Lower lobe of right lung (tissue), 2 donors: ENCODE results near the gene ZNRD2. TPM values are rescaled to one million over a fixed set of nuclear protein-coding genes. Genes with fewer than 3 reads are reported as not detected.

ENCODE experiments used
- ATAC-seq, 2 donors: fragments of 200-7000 bp; cut with Tn5 transposase; one replicate each; pipeline ENCODE4 v1.9.1; 2020 to 2022; ENCODE audit warnings: mild to moderate bottlenecking in 2 of 2, moderate library complexity in 2 of 2
- DNase-seq: peaks from one replicate; pipeline ENCODE4 v3.0.0-alpha.2; 2020
- H3K27ac ChIP-seq: fragments of 200-600 bp; one replicate; pipeline ENCODE4 v1.8.0; 2022
- H3K27me3 ChIP-seq: fragments of 200-600 bp; one replicate; pipeline ENCODE4 v1.8.0; 2022; ENCODE audit warnings: low read depth
- H3K36me3 ChIP-seq: fragments of 200-600 bp; one replicate; pipeline ENCODE4 v1.8.0; 2022; ENCODE audit warnings: mild to moderate bottlenecking
- H3K4me1 ChIP-seq: fragments of 200-600 bp; one replicate; pipeline ENCODE4 v1.8.0; 2022
- H3K4me3 ChIP-seq: fragments of 200-600 bp; one replicate; pipeline ENCODE4 v1.8.0; 2022; ENCODE audit warnings: mild to moderate bottlenecking
- H3K9me3 ChIP-seq: fragments of 200-600 bp; one replicate; pipeline ENCODE4 v1.8.0; 2022
- intact Hi-C: fragments of 100-400 bp; cut with DNase I; formaldehyde crosslinking; loops from one replicate; pipeline ENCODE4 v1.11.0; 2022
- total RNA-seq: library from RNA; stranded (reverse); fragmentation: NEBNext Ultra II Directional; extraction: Animal tissue kit (Norgen Biotek cat#: 25700); gene quantifications from one replicate; pipeline ENCODE4 v1.2.1, GENCODE V29; 2021
- TF ChIP-seq, protein P1 (sequence below): fragments of 200-600 bp; IDR thresholded peaks from one replicate; pipeline ENCODE4 v1.8.0; 2022; ENCODE audit warnings: antibody characterized with exemption, mild to moderate bottlenecking
- donor health status: DM: no; HTN: yes; CAD: no; lungs with severe emphysema.

ZNRD2 gene
- total RNA-seq, 1 donor from 2014 or later, result 25.1 TPM

DNA sequence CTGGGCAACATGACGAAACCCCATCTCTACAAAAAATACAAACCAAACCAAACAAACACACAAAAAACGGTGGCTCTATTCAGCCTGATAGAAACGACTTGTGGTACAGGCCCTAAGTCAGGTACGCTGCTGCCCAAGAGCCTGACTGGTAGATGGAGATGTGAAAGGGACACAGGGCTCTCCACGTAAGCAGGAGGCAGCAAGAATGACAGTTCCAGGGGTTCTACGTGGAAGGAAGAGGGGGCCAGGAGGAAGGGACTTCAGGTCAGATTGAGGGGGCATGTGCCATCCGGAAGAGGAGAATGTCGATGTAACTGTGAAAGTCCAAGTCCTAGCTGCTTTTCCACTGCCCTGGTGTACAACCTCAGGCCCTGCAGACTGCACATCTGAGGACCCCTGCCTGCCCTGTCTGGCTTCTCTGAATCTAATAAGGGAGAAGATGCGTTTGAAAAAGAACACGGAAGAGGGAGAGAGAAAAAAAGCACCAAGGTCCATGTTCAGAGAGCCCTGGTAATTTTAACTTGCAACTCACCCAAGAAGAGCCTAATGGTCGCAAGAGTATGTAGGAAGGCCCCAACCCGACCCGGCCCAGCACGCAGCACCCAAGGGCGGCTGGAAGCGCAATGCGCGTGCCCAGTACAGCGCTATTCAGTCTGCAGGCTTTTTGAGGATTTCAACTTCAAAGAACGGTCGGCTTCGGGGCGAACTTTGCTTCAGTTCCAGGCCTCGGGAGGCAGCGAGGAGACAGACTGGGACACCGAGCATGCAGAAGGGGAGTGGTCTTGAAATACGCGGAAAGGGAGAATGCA is 909 bp upstream of the ZNRD2 start:
- Histone ChIP-seq H3K9me3 (no peaks in the 10 kb centered on the region), H3K36me3 (peaks cover 3% of the 10 kb centered on the region), H3K27me3 (no peaks in the 10 kb centered on the region), H3K4me1 (peaks cover 54% of the 10 kb centered on the region), H3K4me3 (peak overlapping the region; percentile 81), H3K27ac (peak overlapping the region; percentile 94)
- ATAC-seq, result peak; percentile 23 to 36
- DNase-seq, result no peak
- TF ChIP-seq, protein P1, sequence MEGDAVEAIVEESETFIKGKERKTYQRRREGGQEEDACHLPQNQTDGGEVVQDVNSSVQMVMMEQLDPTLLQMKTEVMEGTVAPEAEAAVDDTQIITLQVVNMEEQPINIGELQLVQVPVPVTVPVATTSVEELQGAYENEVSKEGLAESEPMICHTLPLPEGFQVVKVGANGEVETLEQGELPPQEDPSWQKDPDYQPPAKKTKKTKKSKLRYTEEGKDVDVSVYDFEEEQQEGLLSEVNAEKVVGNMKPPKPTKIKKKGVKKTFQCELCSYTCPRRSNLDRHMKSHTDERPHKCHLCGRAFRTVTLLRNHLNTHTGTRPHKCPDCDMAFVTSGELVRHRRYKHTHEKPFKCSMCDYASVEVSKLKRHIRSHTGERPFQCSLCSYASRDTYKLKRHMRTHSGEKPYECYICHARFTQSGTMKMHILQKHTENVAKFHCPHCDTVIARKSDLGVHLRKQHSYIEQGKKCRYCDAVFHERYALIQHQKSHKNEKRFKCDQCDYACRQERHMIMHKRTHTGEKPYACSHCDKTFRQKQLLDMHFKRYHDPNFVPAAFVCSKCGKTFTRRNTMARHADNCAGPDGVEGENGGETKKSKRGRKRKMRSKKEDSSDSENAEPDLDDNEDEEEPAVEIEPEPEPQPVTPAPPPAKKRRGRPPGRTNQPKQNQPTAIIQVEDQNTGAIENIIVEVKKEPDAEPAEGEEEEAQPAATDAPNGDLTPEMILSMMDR, result no peak
- intact Hi-C loops, result no loop called here

DNA sequence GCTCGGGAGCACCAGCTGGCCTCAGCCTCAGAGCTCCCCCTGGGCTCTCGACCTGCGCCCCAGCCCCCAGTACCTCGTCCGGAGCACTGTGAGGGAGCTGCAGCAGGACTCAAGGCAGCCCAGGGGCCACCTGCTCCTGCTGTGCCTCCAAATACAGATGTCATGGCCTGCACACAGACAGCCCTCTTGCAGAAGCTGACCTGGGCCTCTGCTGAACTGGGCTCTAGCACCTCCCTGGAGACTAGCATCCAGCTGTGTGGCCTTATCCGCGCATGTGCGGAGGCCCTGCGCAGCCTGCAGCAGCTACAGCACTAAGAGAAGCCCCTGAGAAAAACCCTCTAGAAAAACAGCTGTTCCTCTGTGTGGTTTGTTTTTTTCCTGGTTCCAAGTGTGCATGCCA is 1.1 kb downstream of the ZNRD2 start:
- Histone ChIP-seq H3K36me3 (peaks cover 3% of the 10 kb centered on the region), H3K27ac (peak overlapping the region; percentile 94), H3K27me3 (no peaks in the 10 kb centered on the region), H3K4me1 (peaks cover 56% of the 10 kb centered on the region), H3K9me3 (no peaks in the 10 kb centered on the region), H3K4me3 (peak overlapping the region; percentile 81)
- ATAC-seq, result no peak
- TF ChIP-seq, protein P1, result no peak
- no peak for DNase-seq
- intact Hi-C loops, result no loop called here

DNA sequence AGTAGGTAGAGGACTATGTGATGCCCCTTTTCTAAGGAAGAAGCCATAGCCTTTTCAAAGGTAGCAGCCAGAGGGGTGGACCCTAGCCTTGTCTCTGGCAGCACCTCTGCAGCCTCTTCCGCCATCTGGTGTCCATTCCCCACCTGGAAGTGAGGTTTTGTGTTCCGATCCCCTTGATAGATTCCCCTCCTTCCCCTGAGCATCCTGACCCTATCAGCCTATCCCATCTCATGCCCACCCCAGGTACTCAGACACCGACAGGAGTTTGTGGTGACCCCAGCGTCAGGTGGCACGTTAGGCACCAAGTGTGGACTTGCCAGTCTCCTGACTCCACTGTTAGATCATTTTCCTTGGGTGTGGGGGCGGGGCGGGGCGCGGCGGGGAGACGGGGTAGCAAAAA is 1.7 kb downstream of the ZNRD2 start:
- Histone ChIP-seq H3K4me3 (peak overlapping the region; percentile 81), H3K27ac (peak overlapping the region; percentile 94), H3K4me1 (peaks cover 57% of the 10 kb centered on the region), H3K9me3 (no peaks in the 10 kb centered on the region), H3K27me3 (no peaks in the 10 kb centered on the region), H3K36me3 (peaks cover 3% of the 10 kb centered on the region)
- no peak for ATAC-seq
- no peak for DNase-seq
- TF ChIP-seq, protein P1, result peak; percentile 13
- intact Hi-C loops, result no loop called here

DNA sequence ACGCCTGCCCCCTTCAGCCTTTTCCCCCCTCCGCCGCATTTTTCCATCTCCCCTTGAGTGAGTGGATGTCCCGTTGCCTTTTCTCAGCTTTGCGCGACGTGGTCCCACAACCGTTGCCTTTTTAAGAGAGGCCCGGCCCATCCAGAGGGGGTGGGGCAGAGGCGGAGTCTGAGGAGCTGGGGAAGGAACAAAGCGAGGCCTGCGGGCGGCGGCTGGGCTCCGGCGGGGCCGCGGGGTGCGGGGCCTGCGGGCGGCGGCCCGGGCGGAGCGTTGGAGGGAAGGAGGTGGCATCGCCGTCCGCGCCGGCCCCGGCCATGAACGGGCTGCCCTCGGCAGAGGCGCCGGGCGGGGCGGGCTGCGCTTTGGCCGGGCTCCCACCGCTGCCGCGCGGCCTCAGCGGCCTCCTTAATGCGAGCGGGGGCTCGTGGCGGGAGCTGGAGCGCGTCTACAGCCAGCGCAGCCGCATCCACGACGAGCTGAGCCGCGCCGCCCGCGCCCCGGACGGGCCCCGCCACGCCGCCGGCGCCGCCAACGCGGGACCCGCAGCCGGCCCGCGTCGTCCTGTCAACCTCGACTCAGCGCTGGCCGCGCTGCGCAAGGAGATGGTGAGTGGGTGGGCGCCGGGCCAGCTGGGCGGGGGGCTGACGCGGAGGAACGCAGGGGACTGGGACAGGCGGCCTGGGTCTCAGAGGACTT is 2.2 kb downstream of the ZNRD2 start, which contains the start of gene FAM89B:
Gene FAM89B (plus strand): TSS at position 183 of the 696 bp plus-strand sequence. CDS start 132 bp downstream, at position 315.
- intact Hi-C loops, result no loop called here
- ATAC-seq, result peak; percentile 20 to 29
- DNase-seq, result peak; percentile 95
- H3K27ac ChIP-seq, result peak within 1 kb of the TSS; percentile 94
- peaks cover 62% of the 10 kb centered on the region for H3K4me1 ChIP-seq
- peak within 1 kb of the TSS; percentile 81 for H3K4me3 ChIP-seq
- peaks cover 3% of the 10 kb centered on the region for H3K36me3 ChIP-seq
- TF ChIP-seq, protein P1, result no peak
- no peaks in the 10 kb centered on the region for H3K27me3 ChIP-seq
- no peaks in the 10 kb centered on the region for H3K9me3 ChIP-seq

DNA sequence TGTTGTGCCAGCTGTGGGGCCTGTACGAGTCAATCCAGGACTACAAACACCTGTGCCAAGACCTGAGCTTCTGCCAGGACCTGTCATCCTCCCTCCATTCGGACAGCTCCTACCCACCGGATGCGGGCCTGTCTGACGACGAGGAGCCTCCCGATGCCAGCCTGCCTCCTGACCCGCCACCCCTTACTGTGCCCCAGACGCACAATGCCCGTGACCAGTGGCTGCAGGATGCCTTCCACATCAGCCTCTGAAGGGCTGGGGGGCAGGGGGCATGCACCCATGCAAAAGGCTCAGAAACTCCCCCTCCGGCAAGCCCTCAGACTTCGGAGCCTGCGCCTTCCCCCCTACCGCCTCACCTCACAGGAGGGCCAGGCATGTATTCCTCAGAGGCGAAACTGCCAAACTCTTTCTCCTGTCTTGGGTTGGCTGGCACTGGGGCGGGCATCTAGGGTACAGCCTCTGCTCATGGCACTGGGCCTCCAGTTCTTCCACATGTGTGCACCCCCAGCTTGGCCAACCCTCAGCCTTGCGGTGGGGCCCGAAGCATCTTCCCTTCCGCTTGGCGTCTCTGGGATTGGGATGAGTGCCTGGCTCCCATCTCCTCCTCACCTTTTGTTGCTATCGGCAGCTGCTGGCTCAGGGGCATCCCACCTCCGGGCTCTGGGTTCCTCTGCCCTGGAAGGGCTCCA is 3.3 kb downstream of the ZNRD2 start:
- no peaks in the 10 kb centered on the region for H3K9me3 ChIP-seq
- no peaks in the 10 kb centered on the region for H3K36me3 ChIP-seq
- DNase-seq, result no peak
- peaks cover 70% of the 10 kb centered on the region for H3K4me1 ChIP-seq
- peak overlapping the region; percentile 81 for H3K4me3 ChIP-seq
- ATAC-seq, result no peak
- peak overlapping the region; percentile 94 for H3K27ac ChIP-seq
- TF ChIP-seq, protein P1, result no peak
- H3K27me3 ChIP-seq, result no peaks in the 10 kb centered on the region
- intact Hi-C loops, result no loop called here
